GM12878 (cell line): ENCODE measurements around the gene RECK. TPM values are rescaled to one million over a fixed set of nuclear protein-coding genes. Genes with fewer than 3 reads are reported as not detected.

Experiments
- ATAC-seq: fragments of 200-7000 bp; cut with Tn5 transposase; 3 replicates; pipeline ENCODE4 v1.9.1; 2020; ENCODE audit warnings: mild to moderate bottlenecking, moderate library complexity
- BruUV-seq: library from RNA; stranded (reverse); fragments of 400-500 nt; replicated peaks from 2 replicates; lab custom pipeline; 2021; lab: Mats Ljungman, UMichigan
- CTCF ChIA-PET: fragments of 300-600 bp; sonication (Branson Sonifier 250); formaldehyde crosslinking; extraction: SDS; loops from one replicate; lab custom pipeline; 2021; ENCODE audit warnings: inconsistent platforms; lab: Yijun Ruan, JAX
- POLR2A ChIA-PET: fragments of 350-600 bp; formaldehyde crosslinking; extraction: SDS; loops from one replicate; lab custom pipeline; 2021; ENCODE audit warnings: inconsistent platforms; lab: Charles Lee
- RAD21 ChIA-PET: fragments of 300-600 bp; sonication (Branson Sonifier 250); formaldehyde crosslinking; loops from one replicate; lab custom pipeline; 2023; ENCODE audit warnings: antibody characterized with exemption; ENCODE audit not compliant: unreplicated experiment; lab: Charles Lee
- SMC1A ChIA-PET: fragments of 300-600 bp; sonication (Branson Sonifier 250); formaldehyde crosslinking; loops from one replicate; lab custom pipeline; 2023; ENCODE audit not compliant: unreplicated experiment, uncharacterized antibody; lab: Charles Lee
- DNase-seq: peaks from one replicate; pipeline ENCODE4 v3.0.0-alpha.2; 2011; ENCODE audit warnings: low read depth, low spot score
- FAIRE-seq: peaks from 3 replicates; lab custom pipeline; 2011; peaks lifted over from hg19 to GRCh38; lab: Jason Lieb, UNC
- H2AFZ ChIP-seq: 2 replicates; pipeline ENCODE4 v1.6.0; 2011; ENCODE audit warnings: low read depth, low read length, control low read depth; ENCODE audit not compliant: control insufficient read depth
- H3K27ac ChIP-seq: 2 replicates; pipeline ENCODE4 v1.5.1; 2011; ENCODE audit warnings: control low read depth; ENCODE audit not compliant: control insufficient read depth, insufficient read depth
- H3K27me3 ChIP-seq, 2 experiments: replicated peaks in 1 of 2; 2 replicates each; pipeline versions ENCODE4 v1.6.0 to v1.6.1; 2011; ENCODE audit warnings: low read length in 1 of 2; ENCODE audit not compliant: control insufficient read depth in 2 of 2, insufficient read depth in 2 of 2
- H3K36me3 ChIP-seq, 2 experiments: 2 replicates each; pipeline ENCODE4 v1.5.1; 2011; ENCODE audit warnings: low read length in 1 of 2; ENCODE audit not compliant: control insufficient read depth in 2 of 2, insufficient read depth in 2 of 2
- H3K4me1 ChIP-seq: 2 replicates; pipeline ENCODE4 v1.6.1; 2011; ENCODE audit warnings: mild to moderate bottlenecking, low read length, moderate library complexity, mixed read lengths; ENCODE audit not compliant: control insufficient read depth, insufficient read depth
- H3K4me2 ChIP-seq: 2 replicates; pipeline ENCODE4 v1.6.0; 2011; ENCODE audit warnings: control low read depth; ENCODE audit not compliant: control insufficient read depth, insufficient read depth
- H3K4me3 ChIP-seq: fragments of 200-600 bp; sonication (generic); 2 replicates; pipeline ENCODE4 v1.5.1; 2016
- H3K79me2 ChIP-seq: 2 replicates; pipeline ENCODE4 v1.6.0; 2011; ENCODE audit warnings: low read length; ENCODE audit not compliant: control insufficient read depth, insufficient read depth
- H3K9ac ChIP-seq: 2 replicates; pipeline ENCODE4 v1.8.0; 2011; ENCODE audit warnings: low read length, control low read depth, mixed read lengths; ENCODE audit not compliant: control insufficient read depth, insufficient read depth
- H3K9me3 ChIP-seq: replicated peaks from 3 replicates; pipeline ENCODE4 v1.5.1; 2011; ENCODE audit warnings: mild to moderate bottlenecking, low read length; ENCODE audit not compliant: control insufficient read depth, insufficient read depth
- H4K20me1 ChIP-seq: 2 replicates; pipeline ENCODE4 v1.6.0; 2011; ENCODE audit not compliant: control insufficient read depth, insufficient read depth
- BMI1 ChIP-seq: fragments of 450-650 bp; IDR thresholded peaks from 2 replicates; pipeline ENCODE4 v1.6.1; 2016; ENCODE audit warnings: mild to moderate bottlenecking, moderate library complexity, borderline replicate concordance
- CTCF ChIP-seq, 3 experiments: IDR thresholded peaks in 2 of 3; conservative IDR thresholded peaks in 1 of 3; 2 replicates each; pipeline ENCODE4 v1.5.1; 2011; ENCODE audit warnings: low read depth in 3 of 3, low read length in 3 of 3, mild to moderate bottlenecking in 3 of 3, control low read depth in 2 of 3, moderate library complexity in 2 of 3, inconsistent platforms in 1 of 3, mixed read lengths in 1 of 3; ENCODE audit not compliant: control insufficient read depth in 2 of 3, insufficient read depth in 1 of 3; ENCODE audit errors: extremely low read depth in 1 of 3
- EGR1 ChIP-seq, 2 experiments: IDR thresholded peaks; 1 replicate in 1 of 2; 2 replicates in 1 of 2; pipeline ENCODE4 v1.6.1; 2011 to 2012; ENCODE audit warnings: low read depth in 2 of 2, low read length in 2 of 2, borderline replicate concordance in 1 of 2, mild to moderate bottlenecking in 1 of 2, moderate library complexity in 1 of 2
- MEF2A ChIP-seq: IDR thresholded peaks from 2 replicates; pipeline ENCODE4 v1.6.1; 2011; ENCODE audit warnings: low read depth, mild to moderate bottlenecking, low read length, moderate library complexity; ENCODE audit not compliant: insufficient read depth
- RAD21 ChIP-seq: IDR thresholded peaks from 2 replicates; pipeline ENCODE4 v1.6.1; 2011; ENCODE audit warnings: mild to moderate bottlenecking, low read depth, low read length, moderate library complexity; ENCODE audit not compliant: insufficient read depth
- SMC3 ChIP-seq: IDR thresholded peaks from 2 replicates; pipeline ENCODE4 v1.6.1; 2011; ENCODE audit warnings: low read length, improper control_type of control experiment, borderline replicate concordance
- TCF7 ChIP-seq: IDR thresholded peaks from 2 replicates; pipeline ENCODE4 v1.6.1; 2014; ENCODE audit warnings: antibody characterized with exemption, borderline replicate concordance
- YY1 ChIP-seq: IDR thresholded peaks from 2 replicates; pipeline ENCODE4 v1.6.1; 2011; ENCODE audit warnings: low read depth, mild to moderate bottlenecking, low read length
- ZBED1 ChIP-seq: IDR thresholded peaks from 2 replicates; pipeline ENCODE4 v1.6.1; 2016; ENCODE audit warnings: borderline replicate concordance
- WGBS: methylation state at CpG from one replicate; pipeline ENCODE4 v1.1.6; 2016; ENCODE audit warnings: low lambda C conversion rate; ENCODE audit not compliant: insufficient replicate concordance, insufficient coverage; ENCODE audit errors: missing lambda C conversion rate; 5-methylcytosine and 5-hydroxymethylcytosine counted together
- in situ Hi-C: fragments of 300-500 bp; cut with MboI; formaldehyde crosslinking; loops from 9 replicates; pipeline ENCODE4 v1.14.3; 2018; ENCODE audit warnings: mixed read lengths
- intact Hi-C: fragments of 100-400 bp; cut with micrococcal nuclease; formaldehyde crosslinking; loops from one replicate; pipeline ENCODE4 v1.14.2; 2022; ENCODE audit not compliant: unreplicated experiment
- polyA plus RNA-seq, 11 experiments: library from polyadenylated mRNA; depleted of rRNA in 4 of 11; unstranded in 6 of 11; stranded (reverse) in 5 of 11; fragments of >200 nt; fragmentation: Nextera tagmentation in 4 of 11; fragmentation: Illumina TruSeq in 1 of 11; extraction: Ambion mirVana in 4 of 11; extraction: Trizol in 1 of 11; gene quantifications; 1 replicate in 1 of 11; 2 replicates in 10 of 11; pipeline versions ENCODE4 v1.2.1 to v1.2.3, GENCODE V29; 2011 to 2016; ENCODE audit warnings: inconsistent platforms in 2 of 11, missing spikeins in 2 of 11, low read depth in 1 of 11
- total RNA-seq, 4 experiments: library from RNA; depleted of rRNA in 3 of 4; stranded (reverse); fragments of >200 nt in 3 of 4; fragmentation: Illumina TruSeq in 1 of 4; extraction: Trizol in 1 of 4; gene quantifications; 2 replicates each; pipeline versions ENCODE4 v1.2.1 to v1.2.3, GENCODE V29; 2013 to 2021

Gene RECK
- total and polyA plus RNA-seq, 10 of the 15 experiments (the other 5 are each of a cell fraction or from before 2014, with no cell fraction given) = 0.02 to 0.40 (median 0.13) TPM

- intact Hi-C loops (loop anchor here (1.0 to 2.0 kb wide), 2 partner anchors 68 to 121 kb away; no protein-coding TSS in a partner anchor), in situ Hi-C loops (loop anchor here (5.0 kb wide), 1 partner anchor 66 kb away; the partner anchor contains the start of gene OR2S2)
- POLR2A ChIA-PET = no interaction called here
- Histone ChIP-seq H3K4me3 (no peak overlapping the region), H3K4me1 (peaks cover 3% of the 10 kb centered on the region; the same call in 1 of the 2 replicates), H3K9ac (no peak overlapping the region), H3K27me3 (no peaks in the 10 kb centered on the region), H3K27ac (no peak overlapping the region), H2AFZ (no peak overlapping the region), H3K4me2 (no peak overlapping the region), H3K36me3 (no peaks in the 10 kb centered on the region), H4K20me1 (no peaks in the 10 kb centered on the region), H3K9me3 (no peaks in the 10 kb centered on the region), H3K79me2 (no peaks in the 10 kb centered on the region)
- 35% methylated on average over 13 of the region's 13 CpGs for WGBS
- CTCF ChIA-PET = interaction anchor here (0.6 to 7.5 kb wide), 27 partner anchors 9 to 419 kb away, joined by 3 to 100 read pairs (median 4); partner anchors contain the start of genes CCIN, OR2S2 and TESK1
- ATAC-seq = peak; percentile 90
- FAIRE-seq = peak; percentile 91
- peak; percentile 15 for DNase-seq
- SMC1A ChIA-PET = interaction anchor here (0.6 to 3.2 kb wide), 11 partner anchors 9 to 120 kb away, joined by 3 to 21 read pairs (median 4); partner anchors contain the start of gene OR2S2
- BruUV-seq = no TSS peak
- RAD21 ChIA-PET = interaction anchor here (0.7 to 2.3 kb wide), 9 partner anchors 13 to 197 kb away, joined by 3 to 16 read pairs (median 5); no protein-coding TSS in a partner anchor
- TF ChIP-seq RAD21 (peak; percentile 83), EGR1 (IDR thresholded peaks at IDR 0.05; ENCODE audit: borderline replicate concordance in 1 of 2, low read depth in 2 of 2, low read length in 2 of 2) (no peak), MEF2A (no peak), CTCF (IDR thresholded peaks at IDR 0.05 in 2 of 3, conservative IDR thresholded peaks at IDR 0.05 in 1 of 3; ENCODE audit: control insufficient read depth in 2 of 3, extremely low read depth in 1 of 3, insufficient read depth in 1 of 3, low read depth in 3 of 3, low read length in 3 of 3) (peak; percentile 83 to 85 (median 84)), SMC3 (peak; percentile 85), TCF7 (no peak), YY1 (0 out of 2 replicates have a peak, but pooled peaks have one; percentile 33), BMI1 (no peak), ZBED1 (no peak)
Observed at GRCh38 chr9:36023260-36024048, 13.3 kb upstream of the RECK start.
